Esophagus squamous epithelium (tissue), 5 donors: ENCODE measurements around the gene RAPGEF1. TPM values are rescaled to one million over a fixed set of nuclear protein-coding genes. Genes with fewer than 3 reads are reported as not detected.

Source experiments
- DNase-seq: peaks from one replicate; lab custom pipeline; 2025; lab: John Stamatoyannopoulos, UW
- H3K27ac ChIP-seq, 4 donors: fragments of 200-600 bp; sonication (generic); one replicate each; pipeline ENCODE4 v1.5.1; 2016 to 2019; ENCODE audit warnings: mild to moderate bottlenecking in 1 of 4
- H3K27me3 ChIP-seq, 4 donors: fragments of 200-600 bp; sonication (generic); 1 replicate in 3 of 4; 2 replicates in 1 of 4; pipeline versions ENCODE4 v1.5.1 to v1.6.0; 2017 to 2021; ENCODE audit warnings: antibody characterized with exemption in 1 of 4
- H3K36me3 ChIP-seq, 3 donors: fragments of 200-600 bp; sonication (generic); one replicate each; pipeline ENCODE4 v1.5.1; 2016 to 2019
- H3K4me1 ChIP-seq, 3 donors: fragments of 200-600 bp; sonication (generic); one replicate each; pipeline ENCODE4 v1.5.1; 2017 to 2019
- H3K4me3 ChIP-seq, 4 donors: fragments of 200-600 bp; sonication (generic); 1 replicate in 3 of 4; 2 replicates in 1 of 4; pipeline ENCODE4 v1.5.1; 2016 to 2019; ENCODE audit warnings: mild to moderate bottlenecking in 2 of 4, moderate library complexity in 1 of 4
- H3K9me3 ChIP-seq, 3 donors: fragments of 200-600 bp; sonication (generic); one replicate each; pipeline ENCODE4 v1.5.1; 2016 to 2019
- POLR2A ChIP-seq, 4 donors: fragments of 450-650 bp; IDR thresholded peaks; one replicate each; pipeline ENCODE4 v1.6.1; 2017; ENCODE audit warnings: antibody characterized with exemption in 4 of 4, mild to moderate bottlenecking in 4 of 4, moderate library complexity in 3 of 4
- WGBS, 2 donors: methylation state at CpG; one replicate each; pipeline ENCODE4 v1.1.5; 2018; 5-methylcytosine and 5-hydroxymethylcytosine counted together
- intact Hi-C: fragments of 100-400 bp; cut with DNase I; formaldehyde crosslinking; loops from one replicate; pipeline ENCODE4 v1.15.0; 2022
- total RNA-seq, 4 donors: library from RNA; depleted of rRNA; stranded (reverse); fragments of >200 nt; gene quantifications; one replicate each; pipeline ENCODE4 v1.1.0, GENCODE V29; 2016
- TF ChIP-seq, protein P1 (sequence below), 6 experiments: fragments of 450-650 bp in 4 of 6; fragments of 200-600 bp in 2 of 6; sonication (generic) in 2 of 6; IDR thresholded peaks; one replicate each; pipeline ENCODE4 v1.5.1; 2016 to 2019; ENCODE audit warnings: antibody characterized with exemption in 6 of 6, mild to moderate bottlenecking in 4 of 6, moderate library complexity in 4 of 6
- donor health status: DM: yes; HTN: yes; CAD: no.

Gene RAPGEF1
- total RNA-seq, 4 donors from 2014 or later, result 12.2 to 40.4 (median 19.0) TPM

DNA sequence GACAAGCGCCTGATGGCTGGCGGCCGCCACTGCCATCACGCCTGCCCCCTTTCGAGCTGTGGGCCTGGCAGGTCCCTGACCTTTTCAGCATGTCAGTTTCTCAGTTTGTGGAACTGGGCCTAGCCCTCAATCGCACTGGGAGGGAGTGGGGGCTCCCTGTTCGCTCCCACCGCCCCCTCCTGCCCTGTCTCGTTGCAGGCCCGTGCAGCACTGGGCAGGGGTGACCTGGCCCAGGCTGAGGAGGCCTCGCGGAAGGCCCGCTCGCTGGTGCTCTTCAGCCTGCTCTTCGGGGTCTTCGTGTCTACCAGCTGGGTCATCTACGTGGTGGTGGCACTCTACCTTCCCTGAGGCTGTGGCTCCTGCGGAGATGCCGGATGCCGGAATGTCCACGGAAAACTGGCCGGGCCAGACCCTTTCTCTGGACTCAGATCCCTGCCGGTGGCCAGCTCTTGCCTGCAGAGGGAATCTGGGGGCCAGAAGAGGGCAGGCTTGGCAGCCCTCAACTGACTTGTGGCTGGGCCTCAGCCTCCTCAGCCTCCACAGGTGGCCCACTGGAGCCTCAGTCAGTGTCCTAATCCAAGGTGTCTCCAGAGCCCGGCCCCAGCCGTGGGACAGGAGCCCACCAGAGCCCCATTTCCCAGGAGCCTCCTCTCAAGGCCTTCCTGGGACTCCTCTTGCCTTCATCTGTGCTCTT is 181.9 kb downstream of the RAPGEF1 start:
- H3K27ac ChIP-seq, result no peak overlapping the region
- no peak for TF ChIP-seq POLR2A (IDR thresholded peaks at IDR 0.05)
- TF ChIP-seq, protein P1, sequence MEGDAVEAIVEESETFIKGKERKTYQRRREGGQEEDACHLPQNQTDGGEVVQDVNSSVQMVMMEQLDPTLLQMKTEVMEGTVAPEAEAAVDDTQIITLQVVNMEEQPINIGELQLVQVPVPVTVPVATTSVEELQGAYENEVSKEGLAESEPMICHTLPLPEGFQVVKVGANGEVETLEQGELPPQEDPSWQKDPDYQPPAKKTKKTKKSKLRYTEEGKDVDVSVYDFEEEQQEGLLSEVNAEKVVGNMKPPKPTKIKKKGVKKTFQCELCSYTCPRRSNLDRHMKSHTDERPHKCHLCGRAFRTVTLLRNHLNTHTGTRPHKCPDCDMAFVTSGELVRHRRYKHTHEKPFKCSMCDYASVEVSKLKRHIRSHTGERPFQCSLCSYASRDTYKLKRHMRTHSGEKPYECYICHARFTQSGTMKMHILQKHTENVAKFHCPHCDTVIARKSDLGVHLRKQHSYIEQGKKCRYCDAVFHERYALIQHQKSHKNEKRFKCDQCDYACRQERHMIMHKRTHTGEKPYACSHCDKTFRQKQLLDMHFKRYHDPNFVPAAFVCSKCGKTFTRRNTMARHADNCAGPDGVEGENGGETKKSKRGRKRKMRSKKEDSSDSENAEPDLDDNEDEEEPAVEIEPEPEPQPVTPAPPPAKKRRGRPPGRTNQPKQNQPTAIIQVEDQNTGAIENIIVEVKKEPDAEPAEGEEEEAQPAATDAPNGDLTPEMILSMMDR (IDR thresholded peaks at IDR 0.05), result no peak
- WGBS, 2 donors, result 88 to 92% methylated on average over 12 to 18 of the region's 25 CpGs
- H3K9me3 ChIP-seq, result peaks cover 0 to 13% (median 7%) of the 10 kb centered on the region in 3 donors
- peaks cover 0 to 42% (median 1%) of the 10 kb centered on the region in 4 donors for H3K27me3 ChIP-seq
- no peaks in the 10 kb centered on the region for H3K36me3 ChIP-seq
- intact Hi-C loops, result no loop called here
- no peak for DNase-seq
- H3K4me1 ChIP-seq, result no peaks in the 10 kb centered on the region
- H3K4me3 ChIP-seq, result no peak overlapping the region

GRCh38 chr9:131555841-131556673 is 183.8 kb downstream of the RAPGEF1 start:
- TF ChIP-seq, protein P1 (IDR thresholded peaks at IDR 0.05), result no peak
- no peak for TF ChIP-seq POLR2A (IDR thresholded peaks at IDR 0.05)
- Histone ChIP-seq H3K4me3 (no peak overlapping the region), H3K36me3 (no peaks in the 10 kb centered on the region), H3K27ac (no peak overlapping the region), H3K9me3 (peaks cover 0 to 6% (median 0%) of the 10 kb centered on the region in 3 donors), H3K27me3 (peaks cover 0 to 56% (median 1%) of the 10 kb centered on the region in 4 donors), H3K4me1 (no peaks in the 10 kb centered on the region)
- intact Hi-C loops, result no loop called here
- no peak for DNase-seq
- 92% methylated on average over 10 to 12 of the region's 15 CpGs for WGBS, 2 donors

GRCh38 chr9:131554843-131555351 is 185.0 kb downstream of the RAPGEF1 start:
- intact Hi-C loops, result no loop called here
- no peak for DNase-seq
- 66 to 67% methylated on average over 8 to 25 of the region's 54 CpGs for WGBS, 2 donors
- no peak overlapping the region for H3K27ac ChIP-seq
- no peaks in the 10 kb centered on the region for H3K36me3 ChIP-seq
- H3K27me3 ChIP-seq, result peaks cover 0 to 58% (median 1%) of the 10 kb centered on the region in 4 donors
- H3K4me1 ChIP-seq, result no peaks in the 10 kb centered on the region
- no peak for TF ChIP-seq POLR2A (IDR thresholded peaks at IDR 0.05)
- TF ChIP-seq, protein P1 (IDR thresholded peaks at IDR 0.05), result no peak
- H3K4me3 ChIP-seq, result no peak overlapping the region
- no peaks in the 10 kb centered on the region for H3K9me3 ChIP-seq

DNA sequence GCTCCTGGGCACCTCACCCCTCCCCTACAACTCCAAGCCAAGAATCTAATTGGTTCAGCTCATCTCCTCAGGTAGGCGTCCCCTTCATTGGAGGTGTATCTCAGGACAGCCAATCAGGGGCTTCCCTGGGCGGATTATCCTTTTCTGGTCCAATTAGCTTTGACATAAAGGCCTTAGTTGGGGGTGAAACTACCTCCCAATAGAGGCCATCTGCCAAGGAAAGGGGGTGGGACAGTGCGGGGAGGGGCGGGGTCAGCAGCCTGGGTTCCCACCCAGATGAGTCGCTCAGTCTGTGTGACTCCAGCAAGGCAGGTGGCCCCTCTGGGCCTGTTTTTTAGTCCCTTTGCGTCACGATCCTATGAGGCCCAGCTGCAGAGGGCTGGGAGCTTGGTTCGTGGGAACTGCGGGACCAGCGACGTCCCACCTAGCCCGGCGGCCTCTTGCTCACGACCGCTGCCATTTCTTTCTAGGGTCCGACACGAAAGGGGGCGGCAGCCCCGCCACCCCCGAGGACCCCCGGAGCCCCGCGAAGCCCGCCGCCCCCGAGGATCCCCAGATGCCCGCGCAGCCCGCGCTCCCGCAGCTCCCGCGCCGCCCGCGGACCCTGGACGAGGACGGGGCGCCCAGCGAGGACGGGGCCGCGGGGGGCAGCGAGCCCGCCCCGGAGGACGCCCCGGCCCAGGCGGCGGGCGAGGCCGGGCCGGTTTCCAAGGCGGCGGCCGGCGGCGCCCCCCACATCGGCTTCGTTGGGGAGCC is 185.6 kb downstream of the RAPGEF1 start:
- no peak overlapping the region for H3K27ac ChIP-seq
- DNase-seq, result no peak
- H3K9me3 ChIP-seq, result no peaks in the 10 kb centered on the region
- TF ChIP-seq, protein P1 (IDR thresholded peaks at IDR 0.05), result no peak
- TF ChIP-seq POLR2A (IDR thresholded peaks at IDR 0.05), result no peak
- intact Hi-C loops, result no loop called here
- H3K36me3 ChIP-seq, result no peaks in the 10 kb centered on the region
- H3K4me3 ChIP-seq, result no peak overlapping the region
- H3K27me3 ChIP-seq, result peaks cover 0 to 65% (median 1%) of the 10 kb centered on the region in 4 donors
- H3K4me1 ChIP-seq, result no peaks in the 10 kb centered on the region
- WGBS, 2 donors, result 50 to 69% methylated on average over 1 to 4 of the region's 60 CpGs
